Endothelial cell of hepatic sinusoid (primary cell): Measurements from ENCODE around the gene CACNA1A.
"Not testable (repeated sequence)": the region's sequence is repeated elsewhere in the genome, so short reads cannot be mapped to it uniquely, and the experiment has no call there.

Experiments used
- in situ Hi-C: cut with HindIII; loops from 2 replicates; pipeline ENCODE4 v1.10.0; 2017; ENCODE audit warnings: low sequenced_read_pairs

CACNA1A gene

GRCh38 chr19:13284929-13285928, 221.1 kb downstream of the CACNA1A start:
- in situ Hi-C loops = no loop called here

DNA sequence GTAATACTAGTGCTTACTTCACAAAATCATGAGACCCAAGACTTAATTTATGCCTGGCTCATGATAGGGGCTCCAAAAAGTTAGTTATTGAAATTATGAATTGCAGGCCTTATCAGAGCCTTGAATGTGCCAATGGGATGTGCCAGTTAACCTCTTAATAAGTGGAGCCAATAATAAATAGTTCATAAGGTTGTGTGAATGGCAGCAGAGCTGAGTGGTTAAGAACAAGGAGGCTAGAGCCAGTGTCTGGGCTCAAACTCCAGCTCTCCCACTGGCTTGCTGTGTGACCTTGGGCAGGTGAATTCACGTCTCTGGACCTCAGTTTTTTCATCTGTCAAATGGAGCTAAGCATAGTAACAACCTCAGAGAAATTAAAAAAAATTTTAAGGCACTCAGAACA, 222.4 kb downstream of the CACNA1A start:
- in situ Hi-C loops = no loop called here

- in situ Hi-C loops = no loop called here
These were observed 223.7 kb downstream of the CACNA1A start for GRCh38 chr19:13282486-13283065.

DNA sequence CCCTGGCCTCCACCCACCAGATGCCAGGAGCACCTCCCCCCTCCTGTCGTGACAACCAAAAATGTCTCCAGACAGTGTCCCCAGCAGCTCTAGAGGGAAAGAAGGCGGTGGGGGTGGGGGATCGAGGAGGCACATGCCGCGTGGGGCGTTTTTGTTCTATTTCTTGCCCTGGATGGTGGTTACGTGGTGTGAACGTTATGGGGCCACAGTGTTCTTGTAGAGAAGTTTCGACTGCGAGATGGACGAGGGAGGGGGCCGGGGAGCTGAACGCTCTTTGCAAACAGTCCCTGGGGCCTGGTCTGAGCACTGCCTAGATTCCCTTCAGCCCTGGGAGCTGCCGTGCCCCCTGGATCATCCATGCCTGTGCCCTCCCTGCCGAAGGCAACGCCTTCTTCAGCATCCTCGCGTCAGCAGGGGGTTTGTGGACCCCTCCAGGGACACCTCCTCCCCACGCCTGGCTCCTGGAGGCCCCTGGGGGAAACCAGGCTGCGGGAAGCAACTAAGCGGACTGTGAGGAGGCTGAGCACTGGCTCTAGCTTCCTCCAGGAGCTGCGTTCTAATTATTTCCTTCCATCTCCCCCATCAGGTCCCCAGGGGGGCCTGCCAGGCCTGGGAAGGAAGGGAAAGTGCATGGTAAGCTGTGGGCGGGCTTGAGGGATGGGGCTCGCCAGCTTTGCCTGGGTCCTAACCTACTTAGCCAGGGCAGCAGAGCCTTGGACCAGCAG, 224.6 kb downstream of the CACNA1A start:
- in situ Hi-C loops = no loop called here

GRCh38 chr19:13277104-13277809, 229.0 kb downstream of the CACNA1A start:
- in situ Hi-C loops = no loop called here

DNA sequence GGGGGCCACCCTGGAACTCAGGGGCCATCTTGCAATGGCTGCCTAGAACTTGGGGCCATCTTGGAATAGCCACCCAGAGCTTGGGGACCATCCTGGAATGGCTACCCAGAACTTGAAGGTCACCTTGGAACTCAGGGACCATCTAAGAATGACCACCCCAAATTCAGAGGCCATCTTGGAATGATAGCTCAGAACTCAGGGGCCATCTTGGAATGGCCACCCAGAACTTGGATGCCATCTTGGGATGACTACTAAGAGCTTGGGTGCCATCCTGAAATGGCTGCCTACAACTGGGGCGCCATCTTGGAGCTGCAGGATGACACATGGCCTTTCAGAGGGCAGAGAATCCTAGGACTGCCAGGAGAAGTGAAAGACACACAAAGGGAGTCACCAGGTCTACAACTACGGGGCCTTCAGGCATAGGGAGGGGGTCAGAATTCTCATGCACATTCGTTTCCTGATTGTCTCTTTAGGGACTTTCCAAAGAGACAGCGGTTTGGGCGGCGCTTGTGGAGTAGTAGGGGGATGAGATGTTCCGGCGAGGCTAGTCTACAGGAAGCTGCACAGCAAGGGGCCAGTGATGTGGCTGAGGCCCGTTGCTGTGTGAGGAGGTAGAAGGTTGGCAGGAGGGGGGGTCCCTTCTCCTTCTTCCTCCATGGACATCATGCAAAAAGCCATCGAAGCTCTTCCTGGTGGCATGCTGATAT, 231.1 kb downstream of the CACNA1A start:
- in situ Hi-C loops = no loop called here

DNA sequence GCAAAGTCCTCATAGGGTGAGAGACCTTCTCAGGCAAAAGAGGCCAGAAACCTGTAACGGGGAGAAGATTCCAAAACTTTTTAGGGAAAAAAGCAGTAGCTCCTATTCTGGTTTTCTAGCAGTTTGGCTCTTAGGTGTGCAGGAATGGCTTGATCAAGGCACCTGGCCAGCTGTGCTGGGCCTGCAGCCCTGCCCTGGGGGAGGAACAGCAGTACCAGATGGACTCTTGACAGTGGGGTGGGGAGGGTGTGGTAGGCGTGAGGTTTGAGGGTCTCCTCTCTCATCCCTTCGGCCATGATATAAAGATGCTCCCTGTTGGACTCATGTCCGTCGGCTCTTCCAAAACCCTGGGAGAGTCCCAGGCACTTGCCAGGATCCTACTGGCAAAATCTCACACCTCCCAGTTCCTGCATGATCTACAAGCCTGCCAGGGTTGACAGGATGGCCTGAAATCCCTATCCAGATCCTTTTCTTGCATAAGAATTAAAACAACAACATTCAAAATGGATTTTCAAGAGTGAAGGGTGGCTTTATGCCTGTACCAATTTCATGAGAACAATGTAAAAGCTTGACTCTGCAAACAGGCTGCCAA, 235.7 kb downstream of the CACNA1A start:
- in situ Hi-C loops = no loop called here

DNA sequence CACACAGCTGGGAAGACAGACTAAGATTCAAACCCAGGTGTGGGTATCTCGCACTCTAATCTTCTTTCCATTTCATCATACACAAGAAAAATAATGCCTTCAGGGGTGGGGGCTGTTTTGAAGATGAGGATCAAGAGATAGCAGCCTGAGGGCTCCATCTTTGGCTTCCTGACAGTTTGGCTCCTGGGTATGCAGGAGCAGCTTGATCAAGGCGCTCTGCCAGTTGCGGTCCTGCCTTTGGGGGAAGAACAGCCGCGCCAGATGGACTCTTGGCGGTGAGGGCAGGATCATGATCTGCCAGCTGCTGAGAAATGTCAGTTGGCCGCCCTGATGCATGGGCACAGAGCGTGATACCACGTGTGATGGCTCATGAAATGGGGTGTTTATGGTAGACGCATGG, 236.9 kb downstream of the CACNA1A start:
- in situ Hi-C loops = no loop called here

DNA sequence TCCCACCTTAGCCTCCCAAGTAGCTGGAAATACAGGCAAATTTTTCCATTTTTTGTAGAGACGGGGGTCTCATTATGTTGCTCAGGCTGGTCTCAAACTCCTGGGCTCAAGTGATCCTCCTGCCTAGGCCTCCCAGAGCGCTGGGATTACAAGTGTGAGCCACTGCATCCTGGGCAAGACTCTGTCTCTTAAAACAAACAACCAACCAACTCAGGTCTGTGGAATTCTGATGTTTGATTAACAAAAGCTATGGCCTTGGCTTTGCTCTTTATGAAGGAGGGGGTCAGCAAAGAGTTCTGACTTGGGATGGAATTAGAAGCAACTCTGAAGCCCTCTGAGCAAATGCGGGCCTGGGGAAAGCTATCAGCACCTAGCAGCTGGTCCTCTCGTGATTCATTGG, 238.4 kb downstream of the CACNA1A start:
- in situ Hi-C loops = no loop called here

GRCh38 chr19:13267131-13267530, 239.1 kb downstream of the CACNA1A start:
- in situ Hi-C loops = no loop called here

DNA sequence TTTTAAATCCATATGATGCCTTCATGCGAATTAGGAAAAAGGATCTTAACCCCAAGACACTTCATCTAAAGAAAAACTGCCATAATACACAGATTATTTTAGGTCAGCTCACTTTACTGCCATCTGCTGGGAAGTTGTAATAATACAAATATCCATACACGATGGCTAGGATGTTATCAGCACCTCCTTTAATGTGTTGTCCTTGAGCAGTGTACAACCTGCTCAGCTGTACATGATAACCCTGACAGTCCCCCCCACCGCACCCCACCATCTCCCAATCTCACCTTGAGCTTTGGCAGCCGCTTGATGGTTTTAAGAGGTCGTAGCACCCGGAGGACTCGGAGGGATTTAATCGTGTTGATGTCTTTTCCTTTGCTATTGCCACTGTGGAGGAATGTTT, 243.8 kb downstream of the CACNA1A start:
- in situ Hi-C loops = no loop called here

GRCh38 chr19:13260883-13261653, 245.2 kb downstream of the CACNA1A start:
- in situ Hi-C loops = no loop called here

DNA sequence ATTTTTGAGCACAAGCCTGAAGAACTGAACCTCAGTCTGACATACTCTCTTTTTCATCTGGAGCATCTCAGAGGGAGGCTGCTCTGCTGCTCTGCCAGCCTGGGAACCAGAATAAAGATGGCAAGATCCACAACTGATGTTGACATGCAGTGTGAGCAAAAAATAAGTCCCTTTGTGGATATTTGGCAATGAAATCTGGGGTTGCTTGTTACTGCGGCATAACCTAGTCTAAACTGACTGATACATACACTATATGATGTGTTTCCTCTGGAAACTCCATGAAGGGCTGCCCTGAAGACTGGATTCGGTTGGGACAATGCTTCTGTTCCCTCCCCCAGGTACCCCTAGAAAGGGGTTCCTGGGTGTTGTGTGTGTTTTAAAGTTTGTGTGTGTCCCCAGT, 249.4 kb downstream of the CACNA1A start:
- in situ Hi-C loops = no loop called here

DNA sequence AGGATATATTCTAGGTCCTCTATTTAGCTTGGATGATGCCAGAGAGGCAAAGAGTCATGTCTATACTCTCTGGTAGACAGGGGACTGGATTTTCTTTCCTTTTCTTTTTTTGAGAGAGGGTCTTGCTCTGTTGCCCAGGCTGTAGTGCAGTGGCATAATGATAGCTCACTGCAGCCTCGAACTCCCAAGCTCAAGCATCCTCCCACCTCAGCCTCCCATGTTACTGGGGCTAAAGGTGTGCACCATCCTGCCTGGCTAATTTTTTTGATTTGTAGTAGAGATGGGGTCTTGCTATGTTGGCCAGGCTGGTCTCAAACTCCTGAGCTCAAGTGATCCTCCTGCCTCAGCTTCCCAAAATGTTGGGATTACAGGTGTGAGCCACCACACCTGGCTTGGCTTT, 249.9 kb downstream of the CACNA1A start:
- in situ Hi-C loops = not testable (repeated sequence)

GRCh38 chr19:13255719-13256059, 250.6 kb downstream of the CACNA1A start:
- in situ Hi-C loops = no loop called here

GRCh38 chr19:13255041-13255718, 251.1 kb downstream of the CACNA1A start:
- in situ Hi-C loops = no loop called here

DNA sequence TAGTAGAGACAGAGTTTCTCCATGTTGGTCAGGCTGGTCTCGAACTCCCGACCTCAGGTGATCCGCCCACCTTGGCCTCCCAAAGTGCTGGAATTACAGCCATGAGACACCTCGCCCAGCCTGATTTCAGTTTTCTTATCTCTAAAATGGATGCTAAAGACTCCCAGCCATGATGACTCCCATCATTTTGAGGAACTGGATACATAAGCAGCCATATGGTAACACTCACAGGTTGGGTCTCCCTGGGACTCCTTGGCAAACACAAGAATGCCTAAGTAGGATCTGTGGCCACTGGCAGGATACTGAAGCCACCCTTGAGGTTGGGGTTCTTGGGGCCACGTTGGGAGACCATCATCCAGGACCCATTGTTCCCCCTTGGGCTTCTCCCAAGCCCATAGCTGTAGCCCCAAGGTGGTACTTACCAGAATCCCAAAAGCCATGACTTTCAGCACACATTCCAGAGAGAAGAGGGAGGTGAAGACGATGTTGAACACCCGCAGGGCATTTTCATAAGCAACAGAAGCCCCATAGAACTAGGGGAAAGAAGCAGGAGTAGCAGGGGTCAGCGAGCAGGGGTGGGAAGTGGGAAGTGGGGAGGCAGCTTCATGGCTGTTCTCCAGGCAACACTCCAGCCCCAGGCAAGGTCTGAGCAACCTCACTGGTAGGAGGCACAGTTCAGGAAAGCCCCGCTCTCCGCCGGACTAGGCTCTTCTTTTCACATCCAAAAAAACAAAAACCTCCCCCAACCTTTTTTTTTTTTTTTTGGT, 253.5 kb downstream of the CACNA1A start:
- in situ Hi-C loops = no loop called here

DNA sequence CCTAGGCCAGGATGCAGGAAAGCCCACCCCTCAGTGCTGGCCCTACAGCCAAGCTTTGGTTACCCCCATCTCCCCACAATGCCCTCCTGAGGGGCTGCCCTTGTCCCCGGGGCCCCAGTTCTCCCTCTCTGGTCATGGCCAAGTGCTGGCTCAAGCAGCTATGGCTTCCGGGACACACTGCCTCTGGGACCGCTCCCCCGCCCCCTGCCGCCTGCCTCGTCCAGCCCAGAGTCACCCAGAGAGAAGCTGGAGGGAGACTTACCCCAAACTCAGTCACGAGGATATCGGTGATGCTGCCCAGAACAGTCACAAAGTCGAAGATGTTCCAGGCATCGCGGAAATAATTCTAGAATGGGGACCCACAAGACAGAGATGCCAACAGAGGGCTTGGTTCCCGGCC, 261.4 kb downstream of the CACNA1A start:
- in situ Hi-C loops = no loop called here
